ENCODE results near the gene FBXO24.

FBXO24 gene

GRCh38 chr7:100573691-100574361 is 12.3 kb upstream of the FBXO24 start, which contains the start of gene SAP25:
Gene SAP25, minus strand, starts transcription at chr7:100573900. Its CDS starts 158 bp downstream, at chr7:100573742.
- no peak for DNase-seq (ENCODE audit: low read depth in 2 of 2, low spot score in 1 of 2)

DNA sequence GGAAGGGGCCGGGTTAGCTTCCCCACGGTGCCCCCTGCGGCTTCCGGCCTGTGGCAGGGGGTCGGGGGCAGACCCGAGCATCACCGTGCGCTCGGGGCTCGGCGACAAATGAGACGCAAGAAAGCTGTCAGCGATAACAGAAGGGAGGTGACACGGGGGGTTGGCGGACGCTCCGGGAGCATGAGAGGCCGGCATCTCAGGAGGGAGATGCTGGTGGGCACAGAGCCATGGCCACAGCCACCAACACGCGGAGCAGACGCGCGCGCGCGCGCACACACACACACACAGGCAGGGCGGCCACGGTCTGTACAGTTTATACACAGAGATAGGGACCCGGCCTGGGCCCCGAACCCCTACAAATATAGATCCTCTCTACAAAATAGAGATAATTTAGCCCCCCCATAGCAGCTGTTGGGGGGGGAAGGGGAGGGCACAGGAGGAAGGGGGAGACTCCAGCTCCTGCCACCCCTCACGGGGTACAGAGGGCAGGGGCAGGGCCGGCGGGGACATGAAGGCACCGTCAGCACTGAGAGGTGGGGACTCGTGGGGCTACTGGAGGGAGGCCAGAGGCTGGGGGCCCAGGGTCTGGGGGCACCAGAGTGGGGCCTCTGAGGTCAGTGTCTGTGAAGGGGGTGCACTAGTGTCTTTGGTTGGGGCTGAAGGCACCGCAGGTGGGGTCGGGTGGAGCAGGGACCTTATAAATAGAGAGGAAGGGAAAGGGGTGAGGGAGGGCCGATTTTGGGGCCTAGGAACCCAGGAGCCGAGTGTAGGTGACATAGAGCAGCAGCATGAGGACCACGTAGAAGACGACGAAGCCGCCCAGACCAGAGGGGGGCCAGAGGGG is 11.5 kb upstream of the FBXO24 start:
- no peak for DNase-seq (ENCODE audit: low read depth in 2 of 2, low spot score in 1 of 2)

DNA sequence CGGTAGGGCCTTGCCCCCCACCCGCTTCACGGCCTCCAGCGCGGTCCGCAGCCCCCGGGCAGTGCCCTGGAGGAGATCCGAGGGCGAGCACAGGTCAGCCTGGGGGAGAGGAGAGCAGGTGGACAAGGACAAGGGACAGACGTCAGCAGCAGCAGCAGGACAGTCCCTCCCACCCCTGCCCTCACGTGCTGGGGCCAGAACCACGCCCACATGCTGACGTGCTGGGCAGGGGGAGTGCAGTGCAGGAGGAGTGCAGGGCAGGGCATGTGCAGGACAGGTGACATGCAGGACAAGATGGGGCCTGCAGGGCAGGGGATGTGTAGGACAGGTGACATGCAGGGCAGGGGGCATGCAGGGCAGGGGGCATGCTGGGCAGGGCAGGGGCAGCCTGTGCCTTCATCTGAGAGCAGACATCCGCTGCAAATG is 10.9 kb upstream of the FBXO24 start:
- no peak for DNase-seq (ENCODE audit: low read depth in 2 of 2, low spot score in 1 of 2)

- no peak for DNase-seq (ENCODE audit: low read depth in 2 of 2, low spot score in 1 of 2)
Measured at GRCh38 chr7:100575746-100576383, 10.3 kb upstream of the FBXO24 start.

- DNase-seq (ENCODE audit: low read depth in 2 of 2, low spot score in 1 of 2), result no peak
Measured at GRCh38 chr7:100576384-100576993, 9.6 kb upstream of the FBXO24 start.

DNA sequence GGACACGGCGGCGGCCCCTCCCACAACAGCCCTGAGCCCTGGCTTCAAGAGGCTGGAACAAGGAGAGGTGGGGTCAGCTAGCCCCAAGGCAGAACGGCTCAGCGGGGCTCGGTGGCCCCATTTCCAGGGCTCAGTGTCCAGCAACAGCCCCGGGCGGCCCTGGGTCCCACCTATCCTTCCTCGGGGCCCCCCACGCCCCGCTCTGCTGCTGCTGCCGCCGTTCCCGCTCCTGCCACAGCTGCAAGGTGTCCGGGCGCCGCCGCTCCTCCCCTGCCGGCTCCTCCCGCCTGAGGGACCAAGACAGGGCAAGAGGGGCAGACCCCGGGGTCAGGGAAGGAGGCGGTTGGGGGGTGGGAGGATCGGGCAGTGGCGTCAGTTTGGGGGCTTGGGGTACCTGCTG is 9.0 kb upstream of the FBXO24 start:
- DNase-seq (ENCODE audit: low read depth in 2 of 2, low spot score in 1 of 2), result no peak

- no peak for DNase-seq (ENCODE audit: low read depth in 2 of 2, low spot score in 1 of 2)
Measured at GRCh38 chr7:100577507-100577906, 8.6 kb upstream of the FBXO24 start.

GRCh38 chr7:100578246-100579183 is 7.6 kb upstream of the FBXO24 start:
- no peak for DNase-seq (ENCODE audit: low read depth in 2 of 2, low spot score in 1 of 2)

- DNase-seq (ENCODE audit: low read depth in 2 of 2, low spot score in 1 of 2), result no peak
Measured at GRCh38 chr7:100580466-100581283, 5.5 kb upstream of the FBXO24 start.

- DNase-seq (ENCODE audit: low read depth in 2 of 2, low spot score in 1 of 2), result no peak
Measured at GRCh38 chr7:100582041-100582579, 4.0 kb upstream of the FBXO24 start.

- no peak for DNase-seq (ENCODE audit: low read depth in 2 of 2, low spot score in 1 of 2)
Measured at GRCh38 chr7:100582650-100583049, 3.5 kb upstream of the FBXO24 start.

DNA sequence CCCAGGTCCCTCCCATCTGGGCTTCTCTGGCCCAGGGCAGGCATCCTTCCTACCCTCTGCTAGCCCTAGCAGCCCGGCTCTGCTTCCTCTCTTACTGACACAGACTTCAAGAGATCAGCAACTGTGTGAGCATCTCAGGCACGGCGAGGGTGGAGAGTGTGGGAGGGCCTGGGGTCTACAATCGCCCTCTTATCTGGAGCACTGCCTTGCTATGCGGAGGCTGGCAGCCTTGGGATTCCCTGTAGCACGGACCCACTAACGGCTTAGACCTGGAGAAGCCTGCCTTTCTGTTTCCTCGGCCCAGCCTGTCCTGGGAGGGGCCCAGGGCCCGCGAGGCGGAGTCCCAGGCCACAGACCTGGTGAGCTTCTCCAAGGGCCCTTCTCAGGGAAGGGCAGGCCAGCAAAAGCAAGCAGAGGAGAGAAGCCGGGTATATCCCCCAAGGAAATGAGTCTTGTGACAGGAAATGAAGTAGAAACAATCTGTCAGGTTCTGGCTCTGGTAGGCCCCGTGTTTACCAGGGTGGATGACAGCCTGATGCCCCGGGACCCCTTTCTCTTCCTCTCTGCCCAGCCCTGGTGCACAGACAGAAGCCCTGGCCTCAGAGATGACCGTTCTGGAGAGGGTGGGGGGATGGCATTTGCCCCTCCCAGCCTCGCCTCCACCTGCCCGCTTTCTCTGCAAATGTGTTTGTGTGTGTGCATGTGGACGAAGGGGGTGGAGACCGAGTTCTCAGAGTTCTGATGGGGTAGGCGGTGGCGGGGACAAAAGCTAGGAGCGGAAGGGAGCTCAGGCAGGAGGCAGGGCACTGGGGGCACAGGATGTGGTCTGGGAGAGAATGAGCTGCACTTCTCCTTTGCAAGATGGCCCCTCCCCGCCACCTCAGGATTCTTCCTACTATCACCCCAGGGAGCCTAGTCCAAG is 2.7 kb upstream of the FBXO24 start:
- DNase-seq (ENCODE audit: low read depth in 2 of 2, low spot score in 1 of 2), result no peak

- DNase-seq (ENCODE audit: low read depth in 2 of 2, low spot score in 1 of 2), result no peak
Measured at GRCh38 chr7:100584054-100584682, 2.0 kb upstream of the FBXO24 start.

DNA sequence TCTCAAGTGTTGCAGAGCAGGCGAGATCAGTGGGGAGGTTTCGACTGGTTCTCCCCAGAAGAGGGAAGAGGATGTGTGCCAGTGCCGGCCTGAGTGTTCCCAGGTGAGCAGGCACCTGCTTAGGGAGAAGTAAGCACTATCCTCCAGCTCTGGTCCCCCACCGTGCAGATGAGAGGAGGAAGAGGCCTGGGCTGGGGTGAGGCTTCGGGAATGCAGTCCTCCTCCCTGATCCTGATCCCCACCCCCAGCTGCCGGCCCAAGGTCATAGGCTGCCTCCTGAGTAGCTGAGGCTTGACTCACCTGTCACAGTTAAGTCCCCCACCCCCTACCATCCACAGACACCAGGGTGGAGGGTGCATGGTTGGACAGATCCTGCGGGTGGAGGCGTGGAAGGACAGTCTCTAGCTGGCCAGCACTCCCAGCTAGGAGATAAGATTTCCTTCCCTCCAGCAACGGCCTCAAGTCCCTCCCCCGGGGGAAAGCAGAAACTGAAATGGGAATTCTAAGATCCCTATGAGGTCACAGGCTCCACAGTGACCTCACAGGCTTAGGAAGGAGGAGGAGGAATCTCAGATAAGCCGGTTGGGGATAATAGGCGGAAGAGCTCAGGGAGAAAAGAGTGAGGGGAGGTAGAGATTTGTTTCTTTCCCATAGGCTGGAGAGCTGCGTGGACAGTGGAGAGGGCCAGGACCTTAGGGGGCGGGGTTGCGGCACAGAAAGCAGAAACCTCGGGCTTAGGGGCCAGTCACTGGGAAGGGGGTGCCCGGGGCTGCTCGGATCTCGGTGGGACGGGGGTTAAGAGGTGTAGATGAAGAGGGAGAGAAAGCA is 1.2 kb upstream of the FBXO24 start:
- no peak for DNase-seq (ENCODE audit: low read depth in 2 of 2, low spot score in 1 of 2)

DNA sequence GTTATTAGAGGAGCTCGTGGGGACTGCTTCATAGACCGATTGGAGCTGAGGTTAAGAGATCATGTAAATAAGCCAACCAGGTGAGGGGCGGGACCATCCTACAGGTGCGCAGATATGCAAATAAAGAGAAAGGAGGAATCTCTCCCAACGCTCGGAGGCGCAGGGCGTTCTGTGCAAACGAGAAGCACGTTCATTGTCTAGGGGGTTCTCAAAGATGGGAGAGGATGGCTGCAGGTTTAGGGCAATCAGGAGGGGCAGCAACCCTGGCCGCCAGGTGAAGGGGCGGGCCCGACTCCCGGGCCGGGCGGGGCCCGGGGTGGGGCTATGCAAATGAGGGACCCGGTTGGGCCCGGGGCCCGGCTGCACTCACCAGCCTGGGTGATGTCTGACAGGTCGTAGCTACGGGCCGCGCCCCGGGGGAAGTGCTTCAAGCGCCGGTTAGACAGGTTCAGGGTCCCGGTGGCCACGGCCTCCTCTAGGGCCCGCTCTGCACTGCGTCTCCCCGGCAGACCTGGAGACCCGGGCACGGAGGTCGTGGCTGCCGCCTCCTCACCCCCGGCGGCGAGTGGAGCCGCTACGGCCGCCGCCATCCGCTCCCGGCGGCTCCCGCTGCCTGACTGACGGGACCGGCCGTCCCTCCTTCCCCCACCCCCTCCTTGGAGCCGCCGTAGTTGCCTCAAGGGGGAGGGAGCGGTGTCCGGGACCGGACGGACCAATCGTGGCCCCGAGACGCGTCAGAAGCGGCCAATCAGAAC is 440 bp upstream of the FBXO24 start, which contains the start of gene LRCH4:
LRCH4 (minus strand) TSS at position 619 of the 755 bp plus-strand sequence; CDS start at position 590, 29 bp downstream.
- no peak for DNase-seq (ENCODE audit: low read depth in 2 of 2, low spot score in 1 of 2)

DNA sequence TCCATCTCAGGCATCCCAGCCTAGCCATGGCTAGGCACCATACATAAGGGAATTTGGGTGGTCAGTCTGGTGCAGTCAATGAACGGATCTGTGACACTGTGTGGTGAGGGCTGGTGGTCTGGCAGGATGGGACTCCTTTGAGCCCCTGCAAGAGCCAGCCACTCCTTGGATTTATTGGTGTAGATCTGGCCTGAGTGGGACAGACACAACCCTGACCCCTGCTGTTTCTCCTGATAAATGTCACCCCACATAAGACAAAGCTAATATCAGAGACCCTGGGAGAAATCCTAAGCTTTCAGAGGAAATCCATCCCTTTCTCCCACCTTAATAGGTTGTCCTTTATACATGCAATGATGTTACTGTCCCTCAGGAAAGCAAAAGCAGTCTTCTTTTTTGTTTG is 2.3 kb downstream of the FBXO24 start:
- DNase-seq (ENCODE audit: low read depth in 2 of 2, low spot score in 1 of 2), result no peak
